ENCODE results near the gene PPP6R3.

- TF ChIP-seq POLR2A (IDR thresholded peaks at IDR 0.05): no peak
- no peak for TF ChIP-seq CTCF (IDR thresholded peaks at IDR 0.05)
These were observed 199.7 kb downstream of the PPP6R3 start for GRCh38 chr11:68660066-68660810.

Measured in heart left ventricle (tissue), 13 donors.